ENCODE results near the gene PGA4. TPM values are rescaled to one million over a fixed set of nuclear protein-coding genes. Genes with fewer than 3 reads are reported as not detected.
"Not testable (repeated sequence)": the region's sequence is repeated elsewhere in the genome, so short reads cannot be mapped to it uniquely, and the experiment has no call there.

The PGA4 gene
- total RNA-seq, 1 experiment from 2014 or later = not detected

GRCh38 chr11:61226457-61227137 is 4.5 kb downstream of the PGA4 start:
- H3K4me3 Mint-ChIP-seq (ENCODE audit: unreplicated experiment); H3K27ac Mint-ChIP-seq (ENCODE audit: low read depth, unreplicated experiment); H3K9me3 Mint-ChIP-seq (ENCODE audit: unreplicated experiment); CTCF ChIA-PET; BruUV-seq (replicated peaks); H3K27me3 Mint-ChIP-seq (ENCODE audit: insufficient read depth, unreplicated experiment); H3K4me1 Mint-ChIP-seq (ENCODE audit: insufficient read depth, unreplicated experiment); intact Hi-C loops (cut with micrococcal nuclease); POLR2A ChIA-PET; H3K36me3 Mint-ChIP-seq (ENCODE audit: insufficient read depth, unreplicated experiment); DNase-seq (ENCODE audit: unreplicated experiment): not testable (repeated sequence)

GRCh38 chr11:61229458-61229857 is 7.3 kb downstream of the PGA4 start:
- intact Hi-C loops (cut with micrococcal nuclease); DNase-seq (ENCODE audit: unreplicated experiment); H3K4me3 Mint-ChIP-seq (ENCODE audit: unreplicated experiment); H3K4me1 Mint-ChIP-seq (ENCODE audit: insufficient read depth, unreplicated experiment); BruUV-seq (replicated peaks); H3K27me3 Mint-ChIP-seq (ENCODE audit: insufficient read depth, unreplicated experiment); POLR2A ChIA-PET; H3K9me3 Mint-ChIP-seq (ENCODE audit: unreplicated experiment); H3K36me3 Mint-ChIP-seq (ENCODE audit: insufficient read depth, unreplicated experiment); H3K27ac Mint-ChIP-seq (ENCODE audit: low read depth, unreplicated experiment); CTCF ChIA-PET: not testable (repeated sequence)

- H3K27ac Mint-ChIP-seq (ENCODE audit: low read depth, unreplicated experiment); CTCF ChIA-PET; H3K9me3 Mint-ChIP-seq (ENCODE audit: unreplicated experiment); H3K4me3 Mint-ChIP-seq (ENCODE audit: unreplicated experiment); DNase-seq (ENCODE audit: unreplicated experiment); H3K36me3 Mint-ChIP-seq (ENCODE audit: insufficient read depth, unreplicated experiment); BruUV-seq (replicated peaks); H3K4me1 Mint-ChIP-seq (ENCODE audit: insufficient read depth, unreplicated experiment); POLR2A ChIA-PET; H3K27me3 Mint-ChIP-seq (ENCODE audit: insufficient read depth, unreplicated experiment); intact Hi-C loops (cut with micrococcal nuclease): not testable (repeated sequence)
Measured at GRCh38 chr11:61231033-61231432, 8.9 kb downstream of the PGA4 start.

GRCh38 chr11:61231585-61231984 is 9.4 kb downstream of the PGA4 start:
- H3K4me3 Mint-ChIP-seq (ENCODE audit: unreplicated experiment); H3K36me3 Mint-ChIP-seq (ENCODE audit: insufficient read depth, unreplicated experiment); intact Hi-C loops (cut with micrococcal nuclease); H3K9me3 Mint-ChIP-seq (ENCODE audit: unreplicated experiment); H3K4me1 Mint-ChIP-seq (ENCODE audit: insufficient read depth, unreplicated experiment); CTCF ChIA-PET; H3K27me3 Mint-ChIP-seq (ENCODE audit: insufficient read depth, unreplicated experiment); DNase-seq (ENCODE audit: unreplicated experiment); H3K27ac Mint-ChIP-seq (ENCODE audit: low read depth, unreplicated experiment); BruUV-seq (replicated peaks); POLR2A ChIA-PET: not testable (repeated sequence)

- H3K27ac Mint-ChIP-seq (ENCODE audit: low read depth, unreplicated experiment); H3K27me3 Mint-ChIP-seq (ENCODE audit: insufficient read depth, unreplicated experiment); H3K4me3 Mint-ChIP-seq (ENCODE audit: unreplicated experiment); H3K9me3 Mint-ChIP-seq (ENCODE audit: unreplicated experiment); DNase-seq (ENCODE audit: unreplicated experiment); CTCF ChIA-PET; BruUV-seq (replicated peaks); intact Hi-C loops (cut with micrococcal nuclease); POLR2A ChIA-PET; H3K4me1 Mint-ChIP-seq (ENCODE audit: insufficient read depth, unreplicated experiment); H3K36me3 Mint-ChIP-seq (ENCODE audit: insufficient read depth, unreplicated experiment): not testable (repeated sequence)
Measured at GRCh38 chr11:61232548-61233145, 10.5 kb downstream of the PGA4 start.

- BruUV-seq (replicated peaks); H3K36me3 Mint-ChIP-seq (ENCODE audit: insufficient read depth, unreplicated experiment); DNase-seq (ENCODE audit: unreplicated experiment); H3K4me3 Mint-ChIP-seq (ENCODE audit: unreplicated experiment); H3K27ac Mint-ChIP-seq (ENCODE audit: low read depth, unreplicated experiment); H3K4me1 Mint-ChIP-seq (ENCODE audit: insufficient read depth, unreplicated experiment); POLR2A ChIA-PET; CTCF ChIA-PET; H3K9me3 Mint-ChIP-seq (ENCODE audit: unreplicated experiment); intact Hi-C loops (cut with micrococcal nuclease): not testable (repeated sequence)
- H3K27me3 Mint-ChIP-seq (ENCODE audit: insufficient read depth, unreplicated experiment) = peaks cover 11% of the 10 kb centered on the region
Measured at GRCh38 chr11:61237130-61237529, 15.0 kb downstream of the PGA4 start.

- H3K9me3 Mint-ChIP-seq (ENCODE audit: unreplicated experiment); H3K4me1 Mint-ChIP-seq (ENCODE audit: insufficient read depth, unreplicated experiment); DNase-seq (ENCODE audit: unreplicated experiment); H3K36me3 Mint-ChIP-seq (ENCODE audit: insufficient read depth, unreplicated experiment); BruUV-seq (replicated peaks); intact Hi-C loops (cut with micrococcal nuclease); POLR2A ChIA-PET; H3K27ac Mint-ChIP-seq (ENCODE audit: low read depth, unreplicated experiment); H3K4me3 Mint-ChIP-seq (ENCODE audit: unreplicated experiment): not testable (repeated sequence)
- peaks cover 11% of the 10 kb centered on the region for H3K27me3 Mint-ChIP-seq (ENCODE audit: insufficient read depth, unreplicated experiment)
- CTCF ChIA-PET = interaction anchor here (1.1 kb wide), 1 partner anchor 14 kb away, joined by 3 read pairs; no protein-coding TSS in a partner anchor
Measured at GRCh38 chr11:61240288-61240687, 18.1 kb downstream of the PGA4 start.

GRCh38 chr11:61240875-61241274 is 18.7 kb downstream of the PGA4 start, which contains the start of gene PGA5:
PGA5 (plus strand) TSS chr11:61241175; CDS start chr11:61241227, 52 bp downstream.
- POLR2A ChIA-PET; H3K4me3 Mint-ChIP-seq (ENCODE audit: unreplicated experiment); intact Hi-C loops (cut with micrococcal nuclease); H3K4me1 Mint-ChIP-seq (ENCODE audit: insufficient read depth, unreplicated experiment); DNase-seq (ENCODE audit: unreplicated experiment); H3K27ac Mint-ChIP-seq (ENCODE audit: low read depth, unreplicated experiment); BruUV-seq (replicated peaks); H3K36me3 Mint-ChIP-seq (ENCODE audit: insufficient read depth, unreplicated experiment); H3K9me3 Mint-ChIP-seq (ENCODE audit: unreplicated experiment): not testable (repeated sequence)
- H3K27me3 Mint-ChIP-seq (ENCODE audit: insufficient read depth, unreplicated experiment) = peaks cover 11% of the 10 kb centered on the region
- CTCF ChIA-PET = interaction anchor here (1.1 kb wide), 1 partner anchor 13 kb away, joined by 3 read pairs; no protein-coding TSS in a partner anchor

- intact Hi-C loops (cut with micrococcal nuclease); CTCF ChIA-PET; DNase-seq (ENCODE audit: unreplicated experiment); H3K36me3 Mint-ChIP-seq (ENCODE audit: insufficient read depth, unreplicated experiment); BruUV-seq (replicated peaks); H3K27ac Mint-ChIP-seq (ENCODE audit: low read depth, unreplicated experiment); H3K4me3 Mint-ChIP-seq (ENCODE audit: unreplicated experiment); H3K4me1 Mint-ChIP-seq (ENCODE audit: insufficient read depth, unreplicated experiment); POLR2A ChIA-PET; H3K9me3 Mint-ChIP-seq (ENCODE audit: unreplicated experiment): not testable (repeated sequence)
- H3K27me3 Mint-ChIP-seq (ENCODE audit: insufficient read depth, unreplicated experiment) = peaks cover 11% of the 10 kb centered on the region
Measured at GRCh38 chr11:61241526-61241925, 19.4 kb downstream of the PGA4 start.
